Measurements from ENCODE around the gene CUL3.

DNA sequence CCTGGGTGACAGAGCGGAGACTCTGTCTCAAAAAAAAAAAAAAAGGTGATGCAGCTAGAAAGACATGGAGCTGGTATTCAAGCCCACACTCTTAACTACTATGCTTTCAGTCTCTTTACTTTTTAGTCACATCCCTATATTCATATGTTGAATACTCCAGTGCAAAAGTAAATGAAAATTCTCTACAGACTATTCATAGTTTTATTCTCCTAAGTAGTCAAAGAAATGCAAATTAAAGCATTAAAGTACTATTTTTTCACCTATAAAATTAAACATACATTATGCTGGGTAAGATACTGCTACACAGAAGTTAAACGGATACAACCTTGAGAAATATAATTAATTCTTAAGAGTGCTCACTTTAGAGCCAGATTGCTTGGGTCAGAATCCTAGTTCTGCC is 7.6 kb downstream of the CUL3 start:
- TF ChIP-seq, protein P1, sequence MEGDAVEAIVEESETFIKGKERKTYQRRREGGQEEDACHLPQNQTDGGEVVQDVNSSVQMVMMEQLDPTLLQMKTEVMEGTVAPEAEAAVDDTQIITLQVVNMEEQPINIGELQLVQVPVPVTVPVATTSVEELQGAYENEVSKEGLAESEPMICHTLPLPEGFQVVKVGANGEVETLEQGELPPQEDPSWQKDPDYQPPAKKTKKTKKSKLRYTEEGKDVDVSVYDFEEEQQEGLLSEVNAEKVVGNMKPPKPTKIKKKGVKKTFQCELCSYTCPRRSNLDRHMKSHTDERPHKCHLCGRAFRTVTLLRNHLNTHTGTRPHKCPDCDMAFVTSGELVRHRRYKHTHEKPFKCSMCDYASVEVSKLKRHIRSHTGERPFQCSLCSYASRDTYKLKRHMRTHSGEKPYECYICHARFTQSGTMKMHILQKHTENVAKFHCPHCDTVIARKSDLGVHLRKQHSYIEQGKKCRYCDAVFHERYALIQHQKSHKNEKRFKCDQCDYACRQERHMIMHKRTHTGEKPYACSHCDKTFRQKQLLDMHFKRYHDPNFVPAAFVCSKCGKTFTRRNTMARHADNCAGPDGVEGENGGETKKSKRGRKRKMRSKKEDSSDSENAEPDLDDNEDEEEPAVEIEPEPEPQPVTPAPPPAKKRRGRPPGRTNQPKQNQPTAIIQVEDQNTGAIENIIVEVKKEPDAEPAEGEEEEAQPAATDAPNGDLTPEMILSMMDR (IDR thresholded peaks at IDR 0.05 in 2 of 3, conservative IDR thresholded peaks at IDR 0.05 in 1 of 3; ENCODE audit: borderline replicate concordance in 1 of 3, insufficient read depth in 1 of 3, low read depth in 2 of 3, low read length in 2 of 3): no peak
- TF ChIP-seq SP1 (IDR thresholded peaks at IDR 0.05; ENCODE audit: low read depth) (no peak), YY1 (IDR thresholded peaks at IDR 0.05; ENCODE audit: extremely low read depth, insufficient replicate concordance, low read depth, low read length) (no peak), POLR2A (IDR thresholded peaks at IDR 0.05; ENCODE audit: borderline replicate concordance, extremely low read depth, insufficient read depth, insufficient read length) (no peak)
- TF ChIP-seq, protein P2, sequence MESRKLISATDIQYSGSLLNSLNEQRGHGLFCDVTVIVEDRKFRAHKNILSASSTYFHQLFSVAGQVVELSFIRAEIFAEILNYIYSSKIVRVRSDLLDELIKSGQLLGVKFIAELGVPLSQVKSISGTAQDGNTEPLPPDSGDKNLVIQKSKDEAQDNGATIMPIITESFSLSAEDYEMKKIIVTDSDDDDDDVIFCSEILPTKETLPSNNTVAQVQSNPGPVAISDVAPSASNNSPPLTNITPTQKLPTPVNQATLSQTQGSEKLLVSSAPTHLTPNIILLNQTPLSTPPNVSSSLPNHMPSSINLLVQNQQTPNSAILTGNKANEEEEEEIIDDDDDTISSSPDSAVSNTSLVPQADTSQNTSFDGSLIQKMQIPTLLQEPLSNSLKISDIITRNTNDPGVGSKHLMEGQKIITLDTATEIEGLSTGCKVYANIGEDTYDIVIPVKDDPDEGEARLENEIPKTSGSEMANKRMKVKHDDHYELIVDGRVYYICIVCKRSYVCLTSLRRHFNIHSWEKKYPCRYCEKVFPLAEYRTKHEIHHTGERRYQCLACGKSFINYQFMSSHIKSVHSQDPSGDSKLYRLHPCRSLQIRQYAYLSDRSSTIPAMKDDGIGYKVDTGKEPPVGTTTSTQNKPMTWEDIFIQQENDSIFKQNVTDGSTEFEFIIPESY (IDR thresholded peaks at IDR 0.05; ENCODE audit: extremely low read depth, insufficient replicate concordance, low read length): no peak
